Stimulated activated CD8-positive, alpha-beta memory T cell treated with anti-CD3 and anti-CD28 coated beads, Interleukin-2, amount 100 ng/mL, for 48 hours (primary cell): Measurements from ENCODE around the gene TBCCD1.

Experiments
- DNase-seq, 2 donors: peaks; one replicate each; pipeline ENCODE4 v3.0.0-alpha.2; 2020; ENCODE audit warnings: low read depth in 2 of 2

TBCCD1 gene, protein sequence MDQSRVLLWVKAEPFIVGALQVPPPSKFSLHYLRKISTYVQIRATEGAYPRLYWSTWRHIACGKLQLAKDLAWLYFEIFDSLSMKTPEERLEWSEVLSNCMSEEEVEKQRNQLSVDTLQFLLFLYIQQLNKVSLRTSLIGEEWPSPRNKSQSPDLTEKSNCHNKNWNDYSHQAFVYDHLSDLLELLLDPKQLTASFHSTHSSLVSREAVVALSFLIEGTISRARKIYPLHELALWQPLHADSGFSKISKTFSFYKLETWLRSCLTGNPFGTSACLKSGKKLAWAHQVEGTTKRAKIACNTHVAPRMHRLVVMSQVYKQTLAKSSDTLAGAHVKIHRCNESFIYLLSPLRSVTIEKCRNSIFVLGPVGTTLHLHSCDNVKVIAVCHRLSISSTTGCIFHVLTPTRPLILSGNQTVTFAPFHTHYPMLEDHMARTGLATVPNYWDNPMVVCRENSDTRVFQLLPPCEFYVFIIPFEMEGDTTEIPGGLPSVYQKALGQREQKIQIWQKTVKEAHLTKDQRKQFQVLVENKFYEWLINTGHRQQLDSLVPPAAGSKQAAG

DNA sequence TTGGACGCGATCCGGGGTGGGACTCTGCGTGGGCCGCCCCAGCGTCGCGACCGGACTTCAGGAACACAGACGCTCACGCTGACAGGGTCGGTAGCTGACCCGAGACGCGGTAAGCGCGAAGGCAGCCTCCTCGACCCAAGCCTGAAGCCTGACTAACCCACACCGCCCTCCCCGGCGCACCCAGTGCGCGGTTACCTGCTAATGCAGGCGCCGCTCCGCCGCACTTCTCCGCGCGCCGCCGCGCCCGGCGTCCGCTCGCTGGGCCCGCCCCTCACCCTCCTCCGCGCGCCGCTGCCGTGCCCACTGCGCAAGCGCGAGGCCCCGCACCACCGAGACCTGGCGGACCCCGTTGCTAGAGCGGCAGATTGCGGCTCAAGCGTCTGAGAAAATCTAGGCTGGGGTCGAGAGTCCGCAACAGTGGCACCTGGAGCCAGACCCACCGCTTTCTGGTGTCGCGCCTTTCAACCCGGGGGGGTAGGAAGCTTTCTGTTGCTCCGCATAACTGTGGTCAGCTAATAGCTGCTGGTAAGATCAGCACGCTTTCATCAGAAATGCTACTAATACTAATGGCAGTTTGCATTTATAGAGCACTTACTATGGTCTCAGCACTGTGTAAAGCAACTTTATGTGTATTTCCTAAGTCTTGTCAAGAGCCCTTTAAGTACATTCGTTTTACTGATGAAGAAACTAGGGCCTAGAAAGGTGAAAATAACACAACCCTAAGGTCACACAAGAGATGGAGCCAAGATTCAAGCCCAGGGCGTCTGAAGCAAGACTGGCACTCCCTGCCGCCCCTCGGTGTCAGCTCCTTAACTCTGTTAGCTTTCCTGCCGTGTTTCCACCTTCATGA, at the start of gene TBCCD1:
TBCCD1 (minus strand) TSS at position 268 of the 850 bp plus-strand sequence. CDS start 3,010 bp downstream, outside the sequence.
- peak; percentile 90 to 92 for DNase-seq

DNA sequence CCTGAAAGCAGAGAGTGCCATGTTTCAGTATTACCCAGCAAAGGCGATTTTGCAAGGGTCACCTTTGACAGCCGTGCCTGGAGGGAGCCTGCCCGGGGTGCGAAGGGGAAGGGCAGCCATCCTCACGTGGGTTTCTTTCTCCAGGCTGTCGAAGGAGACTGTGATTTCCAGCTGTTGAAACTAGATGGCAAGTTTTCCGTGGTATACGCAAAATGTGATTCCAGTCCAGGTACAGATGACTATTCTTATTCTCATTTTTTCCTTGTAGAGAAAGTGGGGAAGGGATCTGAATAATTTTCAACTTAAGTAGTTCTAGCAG, 49.1 kb upstream of the TBCCD1 start:
- no peak for DNase-seq

DNA sequence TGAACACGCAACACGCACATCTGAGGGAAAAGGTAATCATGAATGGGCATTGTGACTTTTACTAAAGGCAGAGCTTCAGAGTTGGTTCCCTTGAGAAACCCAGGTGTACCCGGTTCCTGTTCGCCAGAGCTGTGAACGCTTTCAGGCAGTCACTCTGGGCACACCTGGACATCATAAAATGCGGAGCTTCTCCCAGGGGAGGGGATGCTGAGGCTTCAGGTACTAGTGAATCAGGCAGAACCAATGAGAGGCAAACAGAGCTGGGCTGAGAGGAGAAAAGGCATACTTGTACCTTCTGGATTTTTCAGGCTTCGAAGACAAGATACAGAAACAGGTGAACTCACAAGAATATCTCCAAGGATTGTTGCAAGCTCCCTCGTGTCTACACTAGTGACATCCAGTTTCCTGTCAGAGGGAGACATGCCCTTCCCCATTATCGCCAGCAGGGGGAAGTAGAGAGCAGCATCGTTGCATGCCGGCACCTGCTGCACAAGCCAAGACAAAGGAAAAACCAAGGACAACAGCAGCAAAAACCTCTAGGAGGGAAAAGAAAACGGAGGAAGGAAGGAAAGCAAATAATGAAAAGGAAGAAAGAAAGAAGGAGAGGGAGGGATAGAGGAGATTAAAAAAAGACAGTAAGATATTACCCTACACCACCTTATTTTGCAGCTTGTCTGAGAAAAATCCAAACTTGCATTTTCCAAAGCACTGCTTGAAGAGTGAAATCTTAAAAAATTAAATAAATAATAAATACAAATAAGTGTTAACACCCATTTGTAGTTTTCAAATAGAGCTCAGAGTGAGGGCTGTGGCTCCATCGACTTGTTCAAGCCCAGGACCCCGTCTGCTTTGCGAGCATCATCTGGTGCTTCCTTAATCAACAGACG, 47.7 kb upstream of the TBCCD1 start:
- peak; percentile 40 to 63 for DNase-seq

DNA sequence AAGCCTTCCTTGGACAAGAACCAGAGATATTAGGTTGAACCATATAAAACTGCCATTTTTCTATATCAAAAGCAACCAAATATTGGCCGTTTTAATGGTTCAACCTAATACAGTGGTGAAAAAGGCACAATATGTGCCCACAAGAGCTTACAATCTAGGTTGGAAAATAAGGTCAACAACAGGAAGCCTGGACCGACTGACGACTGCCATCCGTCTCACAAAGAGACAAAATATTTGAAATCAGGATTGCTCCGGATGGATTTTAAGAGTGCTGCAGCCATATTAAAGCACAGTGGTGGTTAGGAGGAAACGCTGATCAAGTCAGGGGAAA, 47.1 kb upstream of the TBCCD1 start:
- no peak for DNase-seq

DNA sequence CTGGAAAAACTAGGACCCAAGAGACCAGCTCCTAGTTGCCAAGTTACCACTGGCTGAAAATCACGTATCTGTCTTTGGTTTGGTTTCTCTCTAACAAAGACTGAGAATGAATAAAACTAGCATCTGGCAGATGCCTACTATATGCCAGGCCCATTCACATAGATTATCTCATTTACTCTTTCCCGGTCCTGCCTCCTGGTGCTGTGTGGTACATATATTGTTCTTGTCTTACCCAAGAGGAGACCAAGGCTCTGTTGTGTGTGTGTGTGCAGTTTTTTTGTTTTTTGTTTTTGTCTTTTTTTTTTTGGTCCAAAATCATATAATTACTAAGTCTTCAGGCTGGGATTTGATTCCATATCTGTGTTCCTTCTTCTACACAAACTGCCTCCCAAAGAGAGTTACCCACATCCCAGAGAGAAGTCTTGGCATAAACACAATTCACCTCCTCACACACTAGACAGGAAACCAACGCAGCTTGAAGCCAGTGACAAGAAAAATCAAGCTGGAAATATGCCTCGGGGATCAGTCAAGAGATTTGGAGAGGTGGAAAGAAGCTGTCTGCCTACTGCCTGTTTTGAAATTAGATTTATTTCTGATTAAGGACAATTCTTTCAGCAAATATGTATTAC, 46.6 kb upstream of the TBCCD1 start:
- DNase-seq: no peak

DNA sequence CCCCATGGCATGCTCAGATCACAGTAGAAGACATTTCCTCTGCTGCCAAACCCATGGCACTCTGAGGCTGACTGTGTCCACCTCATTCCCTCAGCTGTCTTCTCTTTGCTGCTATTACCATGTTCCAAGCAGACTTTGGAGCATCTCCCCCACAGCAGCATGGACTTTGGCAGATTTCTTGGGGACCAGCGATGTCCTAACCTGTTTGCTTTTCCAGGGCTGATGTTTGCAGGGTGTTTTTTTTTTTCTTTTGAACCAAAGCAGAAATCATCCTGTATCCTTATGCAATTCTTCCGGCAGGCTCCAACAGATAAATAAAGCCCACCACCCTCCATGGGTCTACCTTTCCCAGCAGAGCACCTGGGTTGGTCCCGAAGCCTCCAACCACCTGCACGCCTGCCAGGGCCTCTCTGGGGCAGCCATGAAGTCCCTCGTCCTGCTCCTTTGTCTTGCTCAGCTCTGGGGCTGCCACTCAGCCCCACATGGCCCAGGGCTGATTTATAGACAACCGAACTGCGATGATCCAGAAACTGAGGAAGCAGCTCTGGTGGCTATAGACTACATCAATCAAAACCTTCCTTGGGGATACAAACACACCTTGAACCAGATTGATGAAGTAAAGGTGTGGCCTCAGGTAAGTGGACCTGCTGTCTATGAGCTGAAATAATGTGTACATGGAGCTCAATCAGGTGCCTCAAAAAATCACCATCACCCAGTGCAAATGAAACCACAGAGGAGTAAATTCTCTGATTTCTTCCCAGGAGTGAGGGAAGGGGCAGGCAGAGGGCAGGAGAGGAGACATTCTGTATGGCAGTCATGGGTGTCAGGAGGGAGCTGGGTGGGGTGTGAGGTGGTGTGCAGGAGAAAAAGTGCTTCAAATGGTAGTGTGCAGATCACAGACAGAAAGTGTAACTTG, 45.8 kb upstream of the TBCCD1 start, which contains the start of gene AHSG:
AHSG (plus strand) TSS at position 340 of the 916 bp plus-strand sequence; CDS start at position 422, 82 bp downstream.
- DNase-seq: no peak

DNA sequence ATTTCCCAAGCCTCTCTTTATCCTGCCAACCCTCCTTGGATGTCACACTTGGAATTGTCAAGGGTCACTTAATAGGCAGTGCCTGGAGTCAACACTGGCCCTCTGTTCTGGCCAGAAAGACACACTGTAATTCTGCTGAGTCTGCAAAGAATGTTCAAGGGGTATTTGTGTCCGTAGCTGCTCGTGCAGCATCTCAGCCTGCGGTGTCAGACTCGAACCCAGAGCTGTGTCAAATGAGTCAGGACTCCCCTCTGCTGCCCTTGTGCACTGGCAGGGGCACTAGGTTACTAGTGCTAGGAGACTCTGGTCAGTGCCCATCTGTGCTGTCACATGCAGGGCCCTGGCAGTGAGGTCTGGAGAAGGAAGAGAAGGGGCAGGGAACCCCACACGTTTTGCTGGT, 44.9 kb upstream of the TBCCD1 start:
- DNase-seq: no peak

DNA sequence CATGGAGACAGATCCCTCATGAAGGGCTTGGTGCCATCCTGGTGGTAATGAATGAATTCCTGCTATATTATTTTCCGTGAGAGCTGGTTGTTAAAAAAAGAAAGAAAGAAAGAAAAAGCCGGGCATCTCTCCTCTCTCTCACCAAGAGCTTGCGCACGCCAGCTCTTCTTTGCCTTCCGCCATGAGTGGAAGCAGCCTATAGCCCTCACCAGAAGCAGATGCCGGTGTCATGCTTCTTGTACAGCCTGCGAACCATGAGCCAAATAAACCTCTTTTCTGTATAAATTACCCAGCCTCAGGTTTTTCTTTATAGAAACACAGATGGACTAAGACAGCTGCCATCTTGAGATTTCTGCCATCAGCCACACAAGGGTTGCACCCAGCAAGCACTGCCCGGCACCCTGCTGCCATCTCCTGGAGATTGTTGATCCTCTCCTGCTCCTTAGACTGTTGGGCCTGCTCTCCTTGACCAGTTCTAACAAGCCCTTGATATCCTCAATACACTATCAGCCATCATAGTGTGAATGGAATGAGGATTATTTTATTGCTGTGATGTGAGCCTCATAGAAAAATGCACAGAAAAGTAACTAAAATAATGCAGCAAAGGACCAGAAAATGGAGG, 42.2 kb upstream of the TBCCD1 start:
- DNase-seq: no peak

DNA sequence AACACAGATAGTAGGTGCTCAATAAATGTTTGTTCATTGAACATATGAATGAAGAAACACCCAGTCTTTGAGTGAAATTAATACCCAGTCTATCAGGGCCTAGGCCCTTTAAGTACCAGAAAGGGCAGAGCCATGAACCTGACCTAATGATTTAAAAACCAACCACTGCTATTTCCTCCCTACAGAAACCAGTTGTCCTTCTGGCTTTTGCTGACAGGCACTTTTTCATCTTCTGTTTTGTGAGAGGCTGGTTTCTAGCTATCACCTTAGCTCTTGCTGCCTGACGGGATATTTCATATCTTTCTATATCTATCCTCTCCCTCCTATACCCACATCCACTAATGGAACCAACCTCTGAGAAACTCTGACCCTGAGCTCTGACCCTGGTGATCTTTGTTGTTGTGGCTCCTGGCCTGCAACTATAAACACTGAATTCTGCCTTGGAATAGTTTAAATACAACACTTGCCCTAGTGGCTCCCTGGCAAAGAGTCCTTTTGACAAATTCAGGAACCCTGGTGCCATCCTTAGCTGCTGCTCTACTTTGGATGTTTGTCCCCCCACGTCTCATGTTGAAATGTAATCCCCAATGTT, 41.6 kb upstream of the TBCCD1 start:
- DNase-seq: no peak

DNA sequence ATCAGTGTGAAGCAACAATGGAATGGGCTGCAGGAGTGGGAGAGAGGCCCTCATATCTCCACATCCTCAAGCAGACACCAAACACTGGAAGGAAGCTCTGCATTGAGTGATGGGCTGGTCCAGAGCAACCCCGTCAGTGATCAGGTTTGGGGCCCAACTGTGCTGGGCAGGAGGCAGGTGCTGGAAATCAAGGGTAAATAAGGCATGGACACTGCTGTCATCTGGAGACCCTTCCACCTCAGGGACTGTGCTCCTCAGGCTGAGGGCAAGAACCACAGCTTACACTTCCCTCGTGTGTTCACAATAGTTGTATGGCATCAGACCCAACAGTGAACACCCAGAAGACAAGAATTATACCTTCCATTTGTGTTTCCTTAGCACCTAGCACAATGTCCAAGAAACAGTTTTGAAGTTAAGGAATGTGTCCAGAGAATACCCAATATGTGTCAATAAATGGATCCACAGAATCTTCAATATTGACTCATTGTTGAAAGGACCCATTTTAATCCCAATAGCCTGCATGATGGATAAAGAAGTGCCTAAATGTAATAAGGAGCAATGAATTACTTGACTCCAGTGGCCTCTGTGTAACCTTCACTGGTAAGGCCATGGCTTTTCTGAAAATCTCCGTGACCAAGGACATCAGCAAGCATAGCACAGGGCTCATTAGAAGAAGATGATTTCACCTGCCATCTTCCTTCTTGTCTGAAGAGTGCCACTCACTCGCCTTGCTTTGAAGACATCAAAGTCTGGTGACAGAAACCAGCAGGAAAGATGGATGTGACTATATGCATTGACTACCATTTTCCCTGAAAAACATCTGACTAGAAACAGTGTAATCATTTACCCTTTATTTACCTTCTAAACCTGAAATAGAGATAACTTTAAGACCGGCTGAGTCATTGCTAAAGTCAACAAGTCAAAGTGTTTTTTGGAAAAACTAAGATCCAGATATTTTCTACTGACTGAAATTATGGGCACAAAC, 38.7 kb upstream of the TBCCD1 start:
- no peak for DNase-seq

DNA sequence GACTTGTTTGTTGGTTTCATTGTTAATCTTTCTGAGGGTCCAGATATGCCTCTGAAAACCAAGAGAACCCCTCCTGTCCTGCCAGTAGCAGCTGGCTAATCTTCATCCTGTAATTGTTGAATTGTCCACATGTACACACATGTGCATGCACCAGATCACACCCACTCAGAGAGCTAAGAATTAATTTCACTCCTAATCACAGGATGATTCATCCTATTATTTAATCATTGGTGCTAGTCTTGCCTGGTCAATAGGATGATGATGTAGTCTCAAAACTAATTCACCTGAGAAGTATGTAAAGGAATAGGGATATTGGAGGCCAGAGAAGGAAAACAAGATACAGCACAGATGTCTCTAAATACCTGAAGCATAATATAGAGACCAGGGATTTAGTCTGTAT, 37.9 kb upstream of the TBCCD1 start:
- no peak for DNase-seq

DNA sequence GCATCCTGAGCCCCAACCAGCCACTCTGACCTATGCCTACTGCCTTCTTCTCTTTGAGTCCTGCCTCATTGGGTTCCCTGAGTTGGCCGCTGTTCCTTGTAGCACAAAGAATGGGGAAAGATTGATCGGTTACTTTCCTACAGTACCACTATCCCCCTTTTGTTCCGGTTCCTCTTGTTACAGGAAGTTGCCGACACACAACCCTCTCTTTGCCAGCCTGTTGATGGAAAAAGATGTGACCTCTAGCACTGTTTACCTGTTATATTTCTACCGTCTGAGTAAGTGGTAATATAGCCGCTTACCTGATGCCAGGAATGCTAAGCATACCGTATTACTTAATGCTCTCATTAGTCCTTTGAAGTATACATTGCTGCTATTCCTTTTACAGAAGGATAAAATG, 36.0 kb upstream of the TBCCD1 start:
- no peak for DNase-seq

DNA sequence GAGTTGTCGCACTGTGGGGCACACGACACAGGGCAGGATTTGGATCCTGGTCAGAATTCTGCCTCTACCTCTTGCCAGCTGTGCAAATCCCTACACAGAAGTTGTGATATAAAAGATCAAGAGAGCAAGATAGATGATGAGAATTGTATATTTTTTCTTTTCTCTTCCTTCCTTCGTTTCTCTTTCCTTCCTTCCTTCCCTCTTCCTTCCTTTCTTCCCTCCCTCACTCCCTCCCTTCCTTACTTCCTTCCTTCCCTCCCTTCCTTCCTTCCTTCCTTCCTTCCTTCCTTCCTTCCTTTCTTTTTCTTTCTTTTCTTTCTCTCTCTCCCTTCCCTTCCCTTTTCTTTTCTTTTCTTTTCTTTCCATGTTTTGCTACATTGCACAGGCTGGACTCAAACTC, 33.8 kb upstream of the TBCCD1 start:
- DNase-seq: no peak

DNA sequence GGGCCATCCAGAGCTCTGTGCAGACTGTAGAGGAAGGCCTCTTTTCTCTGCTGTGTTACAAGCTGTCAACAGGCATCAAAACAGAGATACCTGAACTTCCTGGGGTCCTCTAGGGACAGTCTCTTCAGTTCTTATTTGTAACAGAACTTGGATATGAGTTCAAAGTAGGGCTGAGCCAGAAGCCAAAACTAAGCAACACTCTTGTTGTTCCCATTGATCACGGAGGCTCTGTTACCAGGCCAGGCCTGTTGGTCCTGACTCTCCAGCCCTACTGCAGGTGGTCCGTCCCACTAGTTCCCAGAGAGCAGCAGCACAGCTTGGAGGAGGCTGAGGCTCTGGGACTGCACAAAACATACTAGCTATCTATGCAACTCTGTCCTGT, 32.6 kb upstream of the TBCCD1 start:
- no peak for DNase-seq

DNA sequence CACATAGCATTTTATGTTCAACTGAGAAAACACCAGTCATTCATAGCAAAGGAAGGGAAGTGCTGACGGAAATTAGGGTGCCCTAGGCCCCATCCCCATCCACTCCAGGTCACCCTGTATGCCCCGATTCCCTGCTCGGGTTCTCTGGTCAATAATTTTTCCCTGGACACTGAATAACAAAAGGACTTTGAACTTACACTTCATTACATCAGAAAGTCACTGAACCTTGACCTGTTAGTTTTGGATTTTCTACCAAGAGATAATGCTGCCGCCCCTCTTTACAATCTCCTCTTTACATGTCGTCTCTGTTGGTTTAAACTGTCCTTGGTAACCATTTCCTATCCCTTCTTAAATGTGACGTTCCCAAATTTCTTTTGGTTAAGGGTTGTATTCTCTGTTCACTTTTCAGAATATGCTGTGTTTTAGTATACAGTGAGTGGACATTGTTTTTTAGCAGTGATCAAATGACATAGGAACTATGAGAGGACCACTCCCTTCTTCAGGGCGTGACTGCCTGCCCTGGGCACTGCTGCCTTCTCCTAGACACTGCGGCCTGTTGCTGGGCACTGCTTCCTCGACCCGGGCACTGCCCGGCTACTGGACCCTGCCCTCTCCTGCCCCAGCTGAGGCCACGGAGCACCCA, 32.1 kb upstream of the TBCCD1 start:
- no peak for DNase-seq

DNA sequence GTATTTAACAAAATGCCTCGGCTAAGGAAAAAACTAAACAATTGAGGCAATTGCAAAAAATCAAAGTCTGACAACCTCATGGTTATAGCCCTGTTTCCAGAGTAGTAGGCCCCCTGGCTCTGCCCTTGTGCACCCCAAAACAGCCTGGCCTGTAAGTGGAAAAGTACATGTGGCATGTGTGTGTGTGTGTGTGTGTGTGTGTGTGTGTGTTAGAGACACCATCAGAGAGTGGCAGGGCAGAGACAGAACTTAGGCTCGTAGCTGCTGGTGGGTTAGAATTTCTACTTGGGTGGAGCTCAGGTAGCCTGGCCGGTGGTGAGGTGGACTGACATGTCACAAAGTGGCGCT, 31.6 kb upstream of the TBCCD1 start:
- no peak for DNase-seq

DNA sequence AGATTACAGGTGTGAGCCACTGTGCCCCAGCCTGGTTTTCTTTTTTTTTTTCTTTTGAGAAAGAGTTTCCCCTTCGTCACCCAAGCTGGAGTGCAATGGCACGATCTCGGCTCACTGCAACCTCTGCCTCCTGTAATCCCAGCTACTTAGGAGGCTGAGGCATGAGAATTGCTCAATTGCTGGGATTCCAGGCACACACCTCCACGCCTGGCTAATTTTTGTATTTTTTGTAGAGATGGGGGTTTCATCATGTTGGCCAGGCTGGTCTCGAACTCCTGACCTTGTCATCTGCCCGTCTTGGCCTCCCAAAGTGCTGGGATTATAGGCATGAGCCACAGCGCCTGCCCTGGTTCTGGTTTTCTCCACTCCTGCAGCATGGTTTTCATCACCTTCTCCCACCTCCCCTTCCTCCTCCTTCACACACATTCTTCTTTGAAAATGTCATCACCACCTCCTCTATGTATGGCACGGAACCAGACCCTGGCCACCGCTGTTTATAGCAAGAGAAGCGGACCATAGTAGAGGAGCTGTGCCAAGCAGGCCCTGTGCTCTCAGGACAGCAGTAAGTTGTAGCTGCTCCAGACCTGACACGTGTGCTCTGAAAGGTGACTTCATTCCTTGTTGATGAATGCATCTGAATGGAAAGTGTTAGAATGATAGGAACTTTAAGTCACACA, 31.1 kb upstream of the TBCCD1 start:
- DNase-seq: no peak
